ENCODE data around the gene XPO6. TPM values are rescaled to one million over a fixed set of nuclear protein-coding genes. Genes with fewer than 3 reads are reported as not detected.

XPO6 gene
- total RNA-seq, 3 donors from 2014 or later (not counting 1 experiment from before 2014, with no cell fraction given) = 233 to 321 (median 240) TPM

- intact Hi-C loops (cut with micrococcal nuclease) = no loop called here
- TF ChIP-seq CTCF (IDR thresholded peaks at IDR 0.05) = no peak
- no peak for DNase-seq
- H3K27me3 Mint-ChIP-seq (ENCODE audit: low read depth in 2 of 2) = peaks cover 42 to 54% of the 10 kb centered on the region in 2 donors
- H3K4me1 Mint-ChIP-seq = no peaks in the 10 kb centered on the region
- H3K27ac ChIP-seq (ENCODE audit: low read length) = no peak overlapping the region
- no peak overlapping the region for H3K4me3 Mint-ChIP-seq
- no peaks in the 10 kb centered on the region for H3K4me1 ChIP-seq (ENCODE audit: control insufficient read depth, insufficient read depth, low read length)
- no peaks in the 10 kb centered on the region for H3K36me3 ChIP-seq (ENCODE audit: control insufficient read depth, insufficient read depth, low read length)
- H3K27me3 ChIP-seq (ENCODE audit: control insufficient read depth, insufficient read depth, low read length) = peaks cover 3% of the 10 kb centered on the region
- no peak overlapping the region for H3K4me3 ChIP-seq (ENCODE audit: low read length)
- 47% methylated on average over 11 of the region's 12 CpGs for WGBS (ENCODE audit: insufficient coverage)
- H3K36me3 Mint-ChIP-seq = no peaks in the 10 kb centered on the region
- H3K27ac Mint-ChIP-seq = no peak overlapping the region
- no peaks in the 10 kb centered on the region for H3K9me3 ChIP-seq (ENCODE audit: control insufficient read depth, insufficient read depth, low read length)
- no peak for ATAC-seq
- H3K9me3 Mint-ChIP-seq = no peaks in the 10 kb centered on the region
These were observed 151.8 kb downstream of the XPO6 start for GRCh38 chr16:28059841-28060575.

GRCh38 chr16:28058839-28059589 lies 152.8 kb downstream of the XPO6 start:
- DNase-seq (no peak), ATAC-seq (no peak)
- Histone ChIP-seq H3K4me1 (ENCODE audit: control insufficient read depth, insufficient read depth, low read length) (no peaks in the 10 kb centered on the region), H3K27ac (ENCODE audit: low read length) (no peak overlapping the region), H3K4me3 (ENCODE audit: low read length) (no peak overlapping the region), H3K9me3 (ENCODE audit: control insufficient read depth, insufficient read depth, low read length) (no peaks in the 10 kb centered on the region), H3K27me3 (ENCODE audit: control insufficient read depth, insufficient read depth, low read length) (peaks cover 3% of the 10 kb centered on the region), H3K36me3 (ENCODE audit: control insufficient read depth, insufficient read depth, low read length) (no peaks in the 10 kb centered on the region)
- no peaks in the 10 kb centered on the region for H3K36me3 Mint-ChIP-seq
- no peak for TF ChIP-seq CTCF (IDR thresholded peaks at IDR 0.05)
- H3K27me3 Mint-ChIP-seq (ENCODE audit: low read depth in 2 of 2) = peaks cover 41 to 44% of the 10 kb centered on the region in 2 donors
- H3K9me3 Mint-ChIP-seq = no peaks in the 10 kb centered on the region
- intact Hi-C loops (cut with micrococcal nuclease) = no loop called here
- no peak overlapping the region for H3K27ac Mint-ChIP-seq
- no peaks in the 10 kb centered on the region for H3K4me1 Mint-ChIP-seq
- 58% methylated on average over 17 of the region's 18 CpGs for WGBS (ENCODE audit: insufficient coverage)
- no peak overlapping the region for H3K4me3 Mint-ChIP-seq

- ATAC-seq (no peak), DNase-seq (no peak)
- Histone ChIP-seq H3K4me1 (ENCODE audit: control insufficient read depth, insufficient read depth, low read length) (no peaks in the 10 kb centered on the region), H3K9me3 (ENCODE audit: control insufficient read depth, insufficient read depth, low read length) (no peaks in the 10 kb centered on the region), H3K4me3 (ENCODE audit: low read length) (no peak overlapping the region), H3K27ac (ENCODE audit: low read length) (no peak overlapping the region), H3K36me3 (ENCODE audit: control insufficient read depth, insufficient read depth, low read length) (no peaks in the 10 kb centered on the region), H3K27me3 (ENCODE audit: control insufficient read depth, insufficient read depth, low read length) (peaks cover 3% of the 10 kb centered on the region)
- Mint-ChIP-seq H3K27me3 (ENCODE audit: low read depth in 2 of 2) (peaks cover 44 to 47% of the 10 kb centered on the region in 2 donors), H3K4me1 (no peaks in the 10 kb centered on the region), H3K4me3 (no peak overlapping the region), H3K36me3 (no peaks in the 10 kb centered on the region), H3K27ac (no peak overlapping the region), H3K9me3 (no peaks in the 10 kb centered on the region)
- no peak for TF ChIP-seq CTCF (IDR thresholded peaks at IDR 0.05)
- WGBS (ENCODE audit: insufficient coverage) = 79% methylated on average over 8 of the region's 8 CpGs
- intact Hi-C loops (cut with micrococcal nuclease) = no loop called here
These were observed 153.8 kb downstream of the XPO6 start for GRCh38 chr16:28057949-28058348.
